Esophagus squamous epithelium (tissue), 4 donors: ENCODE measurements around the gene PSMD7.
"Not testable (repeated sequence)": the region's sequence is repeated elsewhere in the genome, so short reads cannot be mapped to it uniquely, and the experiment has no call there.

Experiments
- CTCF ChIP-seq, 6 experiments: fragments of 450-650 bp in 4 of 6; fragments of 200-600 bp in 2 of 6; sonication (generic) in 2 of 6; IDR thresholded peaks; one replicate each; pipeline ENCODE4 v1.5.1; 2016 to 2019; ENCODE audit warnings: antibody characterized with exemption in 6 of 6, mild to moderate bottlenecking in 4 of 6, moderate library complexity in 4 of 6
- POLR2A ChIP-seq, 4 donors: fragments of 450-650 bp; IDR thresholded peaks; one replicate each; pipeline ENCODE4 v1.6.1; 2017; ENCODE audit warnings: antibody characterized with exemption in 4 of 4, mild to moderate bottlenecking in 4 of 4, moderate library complexity in 3 of 4

GRCh38 chr16:74324777-74325176 is 28.2 kb downstream of the PSMD7 start:
- TF ChIP-seq CTCF, POLR2A (IDR thresholded peaks at IDR 0.05): not testable (repeated sequence)
